ENCODE measurements around the gene NXPE3. TPM values are rescaled to one million over a fixed set of nuclear protein-coding genes. Genes with fewer than 3 reads are reported as not detected.
A peak's percentile ranks its signal among the peaks of the same experiment; 100 is the strongest.

NXPE3 gene
- total and polyA plus RNA-seq, 3 donors from 2014 or later, result 11.7 to 17.0 (median 14.6) TPM

DNA sequence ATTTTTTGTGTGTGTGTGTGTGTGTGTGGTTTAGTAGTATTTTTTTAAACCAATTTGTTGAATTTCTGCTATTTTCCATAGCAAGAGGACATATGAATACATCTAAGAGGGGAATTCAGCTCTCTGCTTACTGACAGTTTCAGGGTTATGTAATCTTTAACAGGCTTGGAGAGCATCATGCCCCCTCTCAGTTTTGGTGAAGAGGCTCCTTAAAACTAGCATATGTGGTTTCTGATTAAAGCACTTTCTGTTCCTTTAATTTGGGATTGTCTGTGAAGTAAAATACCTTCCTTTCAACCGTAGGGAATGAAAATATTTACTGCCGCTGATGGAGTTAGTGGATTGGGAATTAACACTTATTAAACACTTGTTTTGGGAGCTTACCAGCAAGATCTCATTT is 50.9 kb downstream of the NXPE3 start:
- TF ChIP-seq POLR2A (IDR thresholded peaks at IDR 0.05), result no peak
- TF ChIP-seq, protein P1, sequence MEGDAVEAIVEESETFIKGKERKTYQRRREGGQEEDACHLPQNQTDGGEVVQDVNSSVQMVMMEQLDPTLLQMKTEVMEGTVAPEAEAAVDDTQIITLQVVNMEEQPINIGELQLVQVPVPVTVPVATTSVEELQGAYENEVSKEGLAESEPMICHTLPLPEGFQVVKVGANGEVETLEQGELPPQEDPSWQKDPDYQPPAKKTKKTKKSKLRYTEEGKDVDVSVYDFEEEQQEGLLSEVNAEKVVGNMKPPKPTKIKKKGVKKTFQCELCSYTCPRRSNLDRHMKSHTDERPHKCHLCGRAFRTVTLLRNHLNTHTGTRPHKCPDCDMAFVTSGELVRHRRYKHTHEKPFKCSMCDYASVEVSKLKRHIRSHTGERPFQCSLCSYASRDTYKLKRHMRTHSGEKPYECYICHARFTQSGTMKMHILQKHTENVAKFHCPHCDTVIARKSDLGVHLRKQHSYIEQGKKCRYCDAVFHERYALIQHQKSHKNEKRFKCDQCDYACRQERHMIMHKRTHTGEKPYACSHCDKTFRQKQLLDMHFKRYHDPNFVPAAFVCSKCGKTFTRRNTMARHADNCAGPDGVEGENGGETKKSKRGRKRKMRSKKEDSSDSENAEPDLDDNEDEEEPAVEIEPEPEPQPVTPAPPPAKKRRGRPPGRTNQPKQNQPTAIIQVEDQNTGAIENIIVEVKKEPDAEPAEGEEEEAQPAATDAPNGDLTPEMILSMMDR (IDR thresholded peaks at IDR 0.05), result no peak
- Histone ChIP-seq H3K9me3 (no peaks in the 10 kb centered on the region), H3K27ac (peak overlapping the region in 1 of 2 donors; percentile 88), H3K4me3 (no peak overlapping the region), H3K4me1 (peaks cover 7% of the 10 kb centered on the region), H3K27me3 (no peaks in the 10 kb centered on the region), H3K36me3 (ENCODE audit: low read depth, missing control alignments) (no peaks in the 10 kb centered on the region)
- no peak for DNase-seq
- 64 to 67% methylated on average over 2 of the region's 2 CpGs for WGBS, 2 donors
- intact Hi-C loops (cut with DNase I; ENCODE audit: low total_unique reads), result no loop called here

DNA sequence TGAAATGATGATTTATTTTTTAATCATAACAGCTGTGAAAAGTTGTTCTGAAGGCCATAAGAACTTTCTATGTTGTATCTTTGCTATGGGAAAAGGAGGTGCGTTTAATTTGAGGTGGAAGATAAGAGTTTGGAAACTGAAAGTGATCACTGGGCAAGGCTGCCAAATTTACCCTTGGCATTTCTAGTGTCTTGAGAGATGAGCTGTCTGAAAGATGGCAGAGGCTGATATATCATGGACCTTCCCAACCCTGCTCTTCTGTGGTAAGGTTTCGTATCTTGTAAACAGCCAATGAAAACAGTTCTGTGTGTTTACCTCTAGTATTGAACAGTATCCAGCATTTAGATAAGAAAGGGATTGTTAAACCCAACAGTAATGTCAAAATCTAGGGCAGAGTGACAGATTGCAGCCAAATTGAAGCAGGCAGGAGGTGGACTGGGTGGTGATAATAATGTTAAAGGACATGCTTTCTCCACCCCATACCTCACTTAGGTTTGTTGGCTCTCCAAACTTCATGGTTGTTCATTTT is 54.5 kb downstream of the NXPE3 start:
- no peak for DNase-seq
- no peaks in the 10 kb centered on the region for H3K36me3 ChIP-seq (ENCODE audit: low read depth, missing control alignments)
- H3K4me3 ChIP-seq, result no peak overlapping the region
- H3K9me3 ChIP-seq, result no peaks in the 10 kb centered on the region
- no peaks in the 10 kb centered on the region for H3K27me3 ChIP-seq
- peaks cover 7% of the 10 kb centered on the region for H3K4me1 ChIP-seq
- intact Hi-C loops (cut with DNase I; ENCODE audit: low total_unique reads), result no loop called here
- 80 to 81% methylated on average over 2 of the region's 2 CpGs for WGBS, 2 donors
- H3K27ac ChIP-seq, result no peak overlapping the region
- no peak for TF ChIP-seq POLR2A (IDR thresholded peaks at IDR 0.05)
- TF ChIP-seq, protein P1 (IDR thresholded peaks at IDR 0.05), result no peak

DNA sequence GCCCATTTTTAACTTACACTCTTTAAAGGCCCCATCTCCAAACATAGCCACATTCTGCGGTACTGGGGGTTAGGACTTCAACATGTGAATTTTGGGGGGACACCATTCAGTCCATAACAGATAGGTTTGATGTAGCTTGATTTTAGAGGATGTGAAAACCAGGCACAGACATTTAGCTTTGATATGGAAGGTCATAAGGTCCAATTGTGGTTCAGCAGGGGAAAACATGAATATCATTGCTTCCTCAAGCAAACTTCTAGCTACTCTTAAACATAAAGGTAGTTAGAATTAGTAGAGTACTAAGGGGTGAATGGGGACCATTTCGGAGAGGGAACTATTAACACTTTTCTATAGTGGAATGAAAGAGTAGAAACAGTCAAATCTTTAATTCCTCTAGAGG is 56.7 kb downstream of the NXPE3 start:
- intact Hi-C loops (cut with DNase I; ENCODE audit: low total_unique reads), result no loop called here
- no peak for TF ChIP-seq POLR2A (IDR thresholded peaks at IDR 0.05)
- TF ChIP-seq, protein P1 (IDR thresholded peaks at IDR 0.05), result no peak
- H3K36me3 ChIP-seq (ENCODE audit: low read depth, missing control alignments), result no peaks in the 10 kb centered on the region
- H3K4me3 ChIP-seq, result no peak overlapping the region
- H3K27ac ChIP-seq, result no peak overlapping the region
- no peak for DNase-seq
- H3K9me3 ChIP-seq, result no peaks in the 10 kb centered on the region
- H3K27me3 ChIP-seq, result no peaks in the 10 kb centered on the region
- H3K4me1 ChIP-seq, result no peaks in the 10 kb centered on the region
- 98 to 99% methylated on average over 2 of the region's 2 CpGs for WGBS, 2 donors

DNA sequence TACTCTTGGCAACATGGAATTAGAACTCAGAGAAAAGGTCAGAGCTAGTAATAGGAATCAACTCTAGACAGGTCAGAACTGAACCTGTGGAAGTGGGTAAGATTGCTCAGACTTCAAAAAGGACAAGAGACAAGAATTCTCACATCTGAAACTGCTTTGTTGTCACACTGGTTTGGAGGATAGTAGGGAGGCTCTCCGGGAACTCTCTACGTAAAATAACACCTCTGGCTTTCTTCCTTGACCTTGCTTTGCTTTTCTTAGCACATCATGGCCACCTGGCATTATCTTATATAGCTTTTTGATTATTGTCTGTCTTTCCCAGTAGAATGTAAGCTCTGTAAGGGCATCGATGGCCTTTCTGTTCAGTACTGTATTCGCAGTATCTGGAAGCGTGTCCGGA is 57.1 kb downstream of the NXPE3 start:
- DNase-seq, result no peak
- no peak overlapping the region for H3K27ac ChIP-seq
- no peaks in the 10 kb centered on the region for H3K27me3 ChIP-seq
- no peaks in the 10 kb centered on the region for H3K4me1 ChIP-seq
- TF ChIP-seq, protein P1 (IDR thresholded peaks at IDR 0.05), result no peak
- TF ChIP-seq POLR2A (IDR thresholded peaks at IDR 0.05), result no peak
- H3K4me3 ChIP-seq, result no peak overlapping the region
- intact Hi-C loops (cut with DNase I; ENCODE audit: low total_unique reads), result no loop called here
- WGBS, 2 donors, result 89 to 91% methylated on average over 6 of the region's 6 CpGs
- no peaks in the 10 kb centered on the region for H3K36me3 ChIP-seq (ENCODE audit: low read depth, missing control alignments)
- H3K9me3 ChIP-seq, result no peaks in the 10 kb centered on the region

Measured in testis (tissue), 3 donors.